RWPE2 (cell line): ENCODE results near the gene GRIPAP1.

Experiments
- ATAC-seq: fragments of 200-7000 bp; cut with Tn5 transposase; 3 replicates; pipeline ENCODE4 v1.9.1; 2021; ENCODE audit warnings: low read depth
- DNase-seq: peaks from one replicate; pipeline ENCODE4 v3.0.0-alpha.2; 2020; ENCODE audit warnings: low spot score
- H3K27ac ChIP-seq: fragments of 450-650 bp; 2 replicates; pipeline ENCODE4 v1.5.1; 2017; ENCODE audit warnings: mild to moderate bottlenecking; ENCODE audit not compliant: poor library complexity, severe bottlenecking
- H3K27me3 ChIP-seq: fragments of 250-450 bp; sonication (Bioruptor Pico); 2 replicates; pipeline ENCODE4 v1.5.1; 2021; ENCODE audit warnings: mild to moderate bottlenecking, moderate library complexity; ENCODE audit not compliant: insufficient read depth, poor library complexity, severe bottlenecking
- H3K36me3 ChIP-seq: fragments of 250-450 bp; sonication (Bioruptor Pico); 2 replicates; pipeline ENCODE4 v1.5.1; 2020; ENCODE audit warnings: low read depth, mild to moderate bottlenecking, moderate library complexity
- H3K4me1 ChIP-seq: fragments of 250-450 bp; sonication (Bioruptor Pico); 2 replicates; pipeline ENCODE4 v1.5.1; 2021; ENCODE audit warnings: mild to moderate bottlenecking, moderate library complexity; ENCODE audit not compliant: insufficient read depth, poor library complexity, severe bottlenecking
- H3K4me3 ChIP-seq: fragments of 250-450 bp; sonication (Bioruptor Pico); 2 replicates; pipeline ENCODE4 v1.5.1; 2021; ENCODE audit warnings: mild to moderate bottlenecking, moderate library complexity; ENCODE audit not compliant: severe bottlenecking
- H3K9me3 ChIP-seq: fragments of 250-450 bp; sonication (Bioruptor Pico); 2 replicates; pipeline ENCODE4 v1.5.1; 2021; ENCODE audit warnings: mild to moderate bottlenecking, moderate library complexity; ENCODE audit not compliant: severe bottlenecking
- TF ChIP-seq, protein P1 (sequence below): fragments of 450-650 bp; IDR thresholded peaks from one replicate; pipeline ENCODE4 v1.5.1; 2017; ENCODE audit warnings: mild to moderate bottlenecking, moderate library complexity; ENCODE audit not compliant: poor library complexity, severe bottlenecking

GRIPAP1 gene

DNA sequence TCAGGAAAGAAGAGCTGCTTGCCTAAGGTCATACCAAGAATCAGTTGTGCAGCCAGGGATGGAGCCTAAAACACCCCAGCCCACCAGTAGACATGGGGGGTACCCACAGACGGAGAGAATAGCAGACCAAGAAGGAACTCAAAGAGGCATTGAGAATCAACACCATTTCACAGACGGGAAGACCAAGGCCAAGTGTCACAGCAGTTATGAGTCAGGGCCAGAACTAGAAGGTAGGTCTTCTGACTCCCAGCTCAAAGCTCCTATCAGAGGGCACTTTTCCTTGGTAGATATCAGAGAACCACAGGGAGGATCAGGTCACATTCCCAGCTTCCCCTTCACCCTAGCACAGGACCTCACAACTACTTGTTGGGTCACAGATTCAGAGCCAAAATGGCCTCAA is 59.2 kb downstream of the GRIPAP1 start:
- Histone ChIP-seq H3K9me3 (no peaks in the 10 kb centered on the region), H3K27ac (no peak overlapping the region), H3K4me3 (no peak overlapping the region), H3K36me3 (peaks cover 7% of the 10 kb centered on the region; the same call in 1 of the 2 replicates), H3K27me3 (no peaks in the 10 kb centered on the region), H3K4me1 (no peaks in the 10 kb centered on the region)
- TF ChIP-seq, protein P1, sequence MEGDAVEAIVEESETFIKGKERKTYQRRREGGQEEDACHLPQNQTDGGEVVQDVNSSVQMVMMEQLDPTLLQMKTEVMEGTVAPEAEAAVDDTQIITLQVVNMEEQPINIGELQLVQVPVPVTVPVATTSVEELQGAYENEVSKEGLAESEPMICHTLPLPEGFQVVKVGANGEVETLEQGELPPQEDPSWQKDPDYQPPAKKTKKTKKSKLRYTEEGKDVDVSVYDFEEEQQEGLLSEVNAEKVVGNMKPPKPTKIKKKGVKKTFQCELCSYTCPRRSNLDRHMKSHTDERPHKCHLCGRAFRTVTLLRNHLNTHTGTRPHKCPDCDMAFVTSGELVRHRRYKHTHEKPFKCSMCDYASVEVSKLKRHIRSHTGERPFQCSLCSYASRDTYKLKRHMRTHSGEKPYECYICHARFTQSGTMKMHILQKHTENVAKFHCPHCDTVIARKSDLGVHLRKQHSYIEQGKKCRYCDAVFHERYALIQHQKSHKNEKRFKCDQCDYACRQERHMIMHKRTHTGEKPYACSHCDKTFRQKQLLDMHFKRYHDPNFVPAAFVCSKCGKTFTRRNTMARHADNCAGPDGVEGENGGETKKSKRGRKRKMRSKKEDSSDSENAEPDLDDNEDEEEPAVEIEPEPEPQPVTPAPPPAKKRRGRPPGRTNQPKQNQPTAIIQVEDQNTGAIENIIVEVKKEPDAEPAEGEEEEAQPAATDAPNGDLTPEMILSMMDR, result no peak
- ATAC-seq, result no peak
- DNase-seq, result no peak

DNA sequence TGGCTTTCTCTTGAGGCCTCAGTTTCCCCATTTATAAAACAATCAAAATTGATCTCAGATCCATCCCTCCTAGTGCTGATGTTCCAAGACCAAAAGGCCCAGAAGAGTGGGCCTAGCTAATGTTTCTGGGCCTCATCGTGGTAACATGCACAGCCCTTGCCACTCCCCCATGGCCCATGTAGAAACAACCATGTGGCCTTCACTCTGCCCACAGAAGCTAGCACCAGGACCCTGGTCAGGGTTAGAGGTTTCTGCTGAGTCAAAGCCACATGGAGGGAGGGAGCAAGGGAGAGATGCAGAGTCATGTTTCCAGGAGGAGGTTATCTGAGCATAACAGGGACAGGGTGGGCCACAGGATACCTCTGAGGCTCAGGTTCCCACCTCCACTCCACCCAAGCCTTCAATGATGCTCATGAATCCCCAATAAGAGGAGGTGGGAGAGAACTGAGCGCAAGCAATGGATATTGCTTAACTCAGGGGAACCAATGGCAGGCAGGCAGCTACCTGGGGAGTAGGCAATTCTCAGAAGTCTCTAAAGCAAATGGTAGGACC is 61.6 kb downstream of the GRIPAP1 start:
- H3K9me3 ChIP-seq, result no peaks in the 10 kb centered on the region
- ATAC-seq, result no peak
- no peak for DNase-seq
- peaks cover 7% of the 10 kb centered on the region; the same call in 1 of the 2 replicates for H3K36me3 ChIP-seq
- H3K27me3 ChIP-seq, result no peaks in the 10 kb centered on the region
- no peak overlapping the region for H3K27ac ChIP-seq
- no peak overlapping the region for H3K4me3 ChIP-seq
- no peaks in the 10 kb centered on the region for H3K4me1 ChIP-seq
- TF ChIP-seq, protein P1, result no peak

DNA sequence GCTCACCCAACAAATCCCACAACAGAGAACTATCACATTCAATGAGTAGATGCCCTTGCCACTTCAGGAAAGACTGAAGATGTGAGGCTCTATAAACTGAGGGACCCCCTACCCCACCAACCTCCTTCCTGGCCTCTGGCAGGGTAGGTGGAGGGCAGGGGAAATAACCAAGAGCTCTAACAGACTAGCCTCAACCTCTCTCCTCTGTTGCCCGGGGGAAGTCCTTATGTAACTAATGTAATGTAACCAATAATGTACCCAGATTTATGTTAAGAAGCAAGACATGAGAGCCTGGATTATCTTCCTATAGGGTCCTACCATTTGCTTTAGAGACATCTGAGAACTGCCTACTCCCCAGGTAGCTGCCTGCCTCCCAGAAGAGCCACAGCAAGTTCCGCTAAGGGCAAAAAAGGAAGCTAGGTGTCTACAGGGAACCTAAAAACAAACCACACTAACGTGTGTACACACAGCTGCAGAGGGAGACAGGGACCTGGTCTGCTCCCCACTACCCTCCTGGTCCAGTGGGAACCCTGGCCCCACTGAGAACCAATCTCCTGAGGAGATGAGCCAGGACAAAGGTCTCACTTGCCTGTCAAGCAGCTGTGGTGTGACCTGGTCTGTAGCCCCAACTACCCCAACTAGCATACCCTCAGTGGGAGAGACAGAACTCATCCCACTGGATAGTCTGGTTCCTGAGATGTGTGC is 62.4 kb downstream of the GRIPAP1 start:
- H3K4me1 ChIP-seq, result no peaks in the 10 kb centered on the region
- ATAC-seq, result no peak
- no peaks in the 10 kb centered on the region for H3K27me3 ChIP-seq
- no peak overlapping the region for H3K27ac ChIP-seq
- H3K9me3 ChIP-seq, result no peaks in the 10 kb centered on the region
- no peak overlapping the region for H3K4me3 ChIP-seq
- peaks cover 7% of the 10 kb centered on the region; the same call in 1 of the 2 replicates for H3K36me3 ChIP-seq
- DNase-seq, result no peak
- TF ChIP-seq, protein P1, result no peak

DNA sequence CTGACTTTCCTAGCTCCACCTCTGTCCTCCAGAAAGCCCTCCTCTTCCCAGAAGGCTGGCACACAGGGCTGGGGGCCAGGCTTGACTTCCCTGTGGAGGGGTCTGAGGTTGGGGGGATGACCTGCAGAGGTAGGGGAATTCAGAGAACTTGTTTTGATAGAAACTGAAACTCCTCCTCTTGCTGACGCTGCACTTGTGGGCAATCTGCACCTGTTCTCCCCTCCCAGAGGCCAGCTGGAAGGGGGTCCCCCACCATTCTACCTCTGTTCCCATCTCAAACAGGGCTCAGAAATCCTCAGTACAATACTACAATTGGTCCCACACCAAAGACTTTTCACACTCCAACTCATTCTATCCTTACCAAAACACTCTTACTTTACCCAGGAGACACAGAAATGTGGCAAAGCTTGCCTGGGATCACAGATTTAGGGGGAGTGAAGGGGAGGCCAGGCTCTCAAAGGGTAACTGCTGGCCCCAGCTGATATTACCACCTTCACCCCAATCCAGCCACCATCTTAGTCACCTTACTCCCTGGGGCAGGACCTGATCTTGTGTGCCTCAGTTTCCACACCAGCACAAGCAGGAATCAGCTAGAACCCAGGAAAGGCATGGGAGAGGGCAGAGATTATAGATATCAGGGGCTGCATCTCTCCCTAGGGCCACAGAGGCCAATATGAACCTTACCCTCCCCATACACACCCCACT is 63.2 kb downstream of the GRIPAP1 start:
- no peak overlapping the region for H3K27ac ChIP-seq
- H3K4me1 ChIP-seq, result no peaks in the 10 kb centered on the region
- H3K27me3 ChIP-seq, result no peaks in the 10 kb centered on the region
- H3K36me3 ChIP-seq, result peaks cover 7% of the 10 kb centered on the region; the same call in 1 of the 2 replicates
- TF ChIP-seq, protein P1, result no peak
- no peaks in the 10 kb centered on the region for H3K9me3 ChIP-seq
- no peak overlapping the region for H3K4me3 ChIP-seq
- DNase-seq (no peak), ATAC-seq (no peak)
